ENCODE results near the gene TMEM61. TPM values are rescaled to one million over a fixed set of nuclear protein-coding genes. Genes with fewer than 3 reads are reported as not detected.

Gene TMEM61
- total and polyA plus RNA-seq, 2 experiments from 2014 or later, result 0.22 to 0.90 TPM

DNA sequence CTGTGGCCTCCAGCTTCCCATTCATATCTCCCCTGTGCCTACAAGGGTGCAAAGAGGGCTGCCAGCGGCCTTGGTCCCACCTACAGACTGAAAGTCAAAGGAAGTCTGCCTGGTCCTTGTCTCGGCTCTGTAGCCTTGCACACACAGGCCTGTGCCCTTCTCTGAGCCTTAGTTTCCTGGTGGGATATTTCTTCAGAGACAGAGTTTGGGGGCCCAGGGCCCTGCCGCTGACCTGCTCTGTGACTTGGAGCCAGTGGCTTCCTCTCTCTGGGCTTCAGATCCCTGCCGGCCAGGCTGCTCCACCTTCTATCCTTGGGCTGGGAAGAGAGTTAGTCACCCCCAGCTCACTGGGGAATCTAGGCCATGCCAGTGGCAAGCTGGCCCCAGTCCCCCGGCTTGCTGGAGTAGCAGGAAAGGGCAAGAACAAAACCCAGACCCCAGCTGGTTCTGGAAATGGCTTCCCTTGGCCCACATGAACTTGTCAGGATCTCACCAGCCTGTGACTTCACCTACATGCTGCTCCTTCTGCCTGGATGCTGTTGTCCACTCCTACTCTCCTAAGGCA lies 1.0 kb upstream of the TMEM61 start:
- 38% methylated on average over 5 of the region's 5 CpGs for WGBS (ENCODE audit: low lambda C conversion rate, missing lambda C conversion rate)

DNA sequence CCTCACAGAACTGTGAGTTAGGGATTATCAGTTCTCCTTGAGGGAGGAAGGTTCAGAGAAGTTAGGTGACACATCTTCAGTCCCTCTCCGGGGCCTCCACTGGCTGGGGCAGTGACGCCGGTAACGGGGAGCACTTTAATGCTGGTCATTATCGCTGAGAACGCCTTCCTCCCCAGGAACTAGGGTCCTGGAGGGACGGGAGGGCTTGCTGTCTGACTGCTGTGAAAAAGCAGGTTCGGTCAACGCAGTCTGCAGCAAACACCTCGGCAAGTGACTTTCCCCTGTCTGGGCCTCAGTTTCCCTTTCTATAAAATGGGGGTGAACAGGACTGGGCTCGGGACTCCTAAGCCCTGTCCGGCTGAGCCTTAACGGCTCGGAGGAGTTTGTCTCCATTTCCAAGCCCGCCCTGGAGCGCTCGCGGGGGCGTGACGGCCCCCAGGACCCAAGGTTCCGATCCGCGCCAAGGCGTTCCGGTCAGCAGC lies 341 bp upstream of the TMEM61 start:
- no peaks in the 10 kb centered on the region for H3K79me2 ChIP-seq
- 26% methylated on average over 25 of the region's 25 CpGs for WGBS (ENCODE audit: low lambda C conversion rate, missing lambda C conversion rate)
- H3K9me3 ChIP-seq (ENCODE audit: low read depth), result no peaks in the 10 kb centered on the region
- peak overlapping the region; percentile 27 for H3K4me3 ChIP-seq
- H3K27ac ChIP-seq, result no peak overlapping the region
- peaks cover 38% of the 10 kb centered on the region for H3K27me3 ChIP-seq
- no peaks in the 10 kb centered on the region for H4K20me1 ChIP-seq (ENCODE audit: insufficient read depth, poor library complexity, severe bottlenecking)
- no peaks in the 10 kb centered on the region for H3K36me3 ChIP-seq (replicated peaks; ENCODE audit: insufficient read depth, low read depth)
- TF ChIP-seq EZH2phosphoT487 (IDR thresholded peaks at IDR 0.05; ENCODE audit: low read depth, severe bottlenecking, unreplicated experiment) (no peak), EZH2 (IDR thresholded peaks at IDR 0.05; ENCODE audit: borderline replicate concordance) (no peak)
- TF ChIP-seq, protein P1, sequence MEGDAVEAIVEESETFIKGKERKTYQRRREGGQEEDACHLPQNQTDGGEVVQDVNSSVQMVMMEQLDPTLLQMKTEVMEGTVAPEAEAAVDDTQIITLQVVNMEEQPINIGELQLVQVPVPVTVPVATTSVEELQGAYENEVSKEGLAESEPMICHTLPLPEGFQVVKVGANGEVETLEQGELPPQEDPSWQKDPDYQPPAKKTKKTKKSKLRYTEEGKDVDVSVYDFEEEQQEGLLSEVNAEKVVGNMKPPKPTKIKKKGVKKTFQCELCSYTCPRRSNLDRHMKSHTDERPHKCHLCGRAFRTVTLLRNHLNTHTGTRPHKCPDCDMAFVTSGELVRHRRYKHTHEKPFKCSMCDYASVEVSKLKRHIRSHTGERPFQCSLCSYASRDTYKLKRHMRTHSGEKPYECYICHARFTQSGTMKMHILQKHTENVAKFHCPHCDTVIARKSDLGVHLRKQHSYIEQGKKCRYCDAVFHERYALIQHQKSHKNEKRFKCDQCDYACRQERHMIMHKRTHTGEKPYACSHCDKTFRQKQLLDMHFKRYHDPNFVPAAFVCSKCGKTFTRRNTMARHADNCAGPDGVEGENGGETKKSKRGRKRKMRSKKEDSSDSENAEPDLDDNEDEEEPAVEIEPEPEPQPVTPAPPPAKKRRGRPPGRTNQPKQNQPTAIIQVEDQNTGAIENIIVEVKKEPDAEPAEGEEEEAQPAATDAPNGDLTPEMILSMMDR (IDR thresholded peaks at IDR 0.05; ENCODE audit: poor library complexity), result no peak
- H3K4me1 ChIP-seq (ENCODE audit: insufficient read depth), result peaks cover 5% of the 10 kb centered on the region
- peak overlapping the region; percentile 97 for H3K4me2 ChIP-seq
- no peaks in the 10 kb centered on the region for H3K9me2 ChIP-seq (replicated peaks; ENCODE audit: insufficient read depth)
- DNase-seq (ENCODE audit: low spot score), result no peak
- H2AFZ ChIP-seq, result peak overlapping the region; percentile 74

More for the DNA sequence above, 1.0 kb upstream of the TMEM61 start:
- Histone ChIP-seq H3K4me1 (ENCODE audit: insufficient read depth) (peaks cover 5% of the 10 kb centered on the region), H3K27me3 (peaks cover 38% of the 10 kb centered on the region), H2AFZ (no peak overlapping the region), H3K79me2 (no peaks in the 10 kb centered on the region), H3K36me3 (replicated peaks; ENCODE audit: insufficient read depth, low read depth) (no peaks in the 10 kb centered on the region), H3K4me3 (no peak overlapping the region), H3K9me2 (replicated peaks; ENCODE audit: insufficient read depth) (no peaks in the 10 kb centered on the region), H3K4me2 (no peak overlapping the region), H3K9me3 (ENCODE audit: low read depth) (no peaks in the 10 kb centered on the region), H3K27ac (no peak overlapping the region), H4K20me1 (ENCODE audit: insufficient read depth, poor library complexity, severe bottlenecking) (no peaks in the 10 kb centered on the region)
- TF ChIP-seq EZH2phosphoT487 (IDR thresholded peaks at IDR 0.05; ENCODE audit: low read depth, severe bottlenecking, unreplicated experiment) (no peak), EZH2 (IDR thresholded peaks at IDR 0.05; ENCODE audit: borderline replicate concordance) (no peak)
- TF ChIP-seq, protein P1 (IDR thresholded peaks at IDR 0.05; ENCODE audit: poor library complexity), result no peak
- no peak for DNase-seq (ENCODE audit: low spot score)

DNA sequence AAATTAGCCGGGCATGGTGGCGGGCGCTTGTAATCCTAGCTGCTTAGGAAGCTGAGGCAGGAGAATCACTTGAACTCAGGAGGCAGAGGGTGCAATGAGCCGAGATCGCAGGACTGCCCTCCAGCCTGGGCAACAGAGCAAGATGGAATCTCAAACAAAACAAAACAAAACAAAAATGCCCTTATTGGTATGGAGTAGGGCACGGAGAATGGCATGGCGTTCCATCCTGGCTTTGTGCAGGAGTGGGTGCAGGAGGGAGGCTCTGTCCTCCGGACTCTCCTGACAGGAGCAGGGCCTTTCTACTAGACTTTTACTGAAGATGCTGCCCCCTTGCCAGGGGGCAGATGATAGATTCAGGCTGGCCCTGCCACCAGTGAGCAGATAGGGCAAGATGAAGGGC lies 1.0 kb downstream of the TMEM61 start:
- H3K4me3 ChIP-seq, result no peak overlapping the region
- no peaks in the 10 kb centered on the region for H3K79me2 ChIP-seq
- peaks cover 5% of the 10 kb centered on the region for H3K4me1 ChIP-seq (ENCODE audit: insufficient read depth)
- no peak for DNase-seq (ENCODE audit: low spot score)
- H3K9me2 ChIP-seq (replicated peaks; ENCODE audit: insufficient read depth), result no peaks in the 10 kb centered on the region
- peaks cover 38% of the 10 kb centered on the region for H3K27me3 ChIP-seq
- H3K36me3 ChIP-seq (replicated peaks; ENCODE audit: insufficient read depth, low read depth), result no peaks in the 10 kb centered on the region
- no peak overlapping the region for H2AFZ ChIP-seq
- 94% methylated on average over 8 of the region's 8 CpGs for WGBS (ENCODE audit: low lambda C conversion rate, missing lambda C conversion rate)
- no peaks in the 10 kb centered on the region for H3K9me3 ChIP-seq (ENCODE audit: low read depth)
- no peak for TF ChIP-seq EZH2 (IDR thresholded peaks at IDR 0.05; ENCODE audit: borderline replicate concordance)
- TF ChIP-seq, protein P1 (IDR thresholded peaks at IDR 0.05; ENCODE audit: poor library complexity), result no peak
- no peak for TF ChIP-seq EZH2phosphoT487 (IDR thresholded peaks at IDR 0.05; ENCODE audit: low read depth, severe bottlenecking, unreplicated experiment)
- no peak overlapping the region for H3K4me2 ChIP-seq
- H4K20me1 ChIP-seq (ENCODE audit: insufficient read depth, poor library complexity, severe bottlenecking), result no peaks in the 10 kb centered on the region
- no peak overlapping the region for H3K27ac ChIP-seq

Data from hepatocyte (in vitro differentiated cells).